Dendritic cell treated with granulocyte-macrophage colony-stimulating factor and Interleukin-4, amounts not matched to agents 40 ng/mL and 50 ng/mL, for 4 days (primary cell): ENCODE measurements around the gene SRRM2.
A peak's percentile ranks its signal among the peaks of the same experiment; 100 is the strongest.

Source experiments
- H3K27ac Mint-ChIP-seq: one replicate; pipeline ENCODE4 v1.8.0; 2022; ENCODE audit warnings: mild to moderate bottlenecking, mixed read lengths
- H3K27me3 Mint-ChIP-seq: one replicate; pipeline ENCODE4 v1.8.0; 2022; ENCODE audit warnings: mild to moderate bottlenecking, mixed read lengths
- H3K36me3 Mint-ChIP-seq: one replicate; pipeline ENCODE4 v1.8.0; 2022; ENCODE audit warnings: low read depth, mixed read lengths
- H3K4me1 Mint-ChIP-seq: one replicate; pipeline ENCODE4 v1.8.0; 2022; ENCODE audit warnings: low read depth, mixed read lengths
- H3K4me3 Mint-ChIP-seq: one replicate; pipeline ENCODE4 v1.8.0; 2022; ENCODE audit warnings: mild to moderate bottlenecking, moderate library complexity, mixed read lengths
- H3K9me3 Mint-ChIP-seq: one replicate; pipeline ENCODE4 v1.8.0; 2022; ENCODE audit warnings: mixed read lengths
- intact Hi-C: fragments of 100-400 bp; cut with micrococcal nuclease; formaldehyde crosslinking; loops from one replicate; pipeline ENCODE4 v1.15.0; 2022

Gene SRRM2

DNA sequence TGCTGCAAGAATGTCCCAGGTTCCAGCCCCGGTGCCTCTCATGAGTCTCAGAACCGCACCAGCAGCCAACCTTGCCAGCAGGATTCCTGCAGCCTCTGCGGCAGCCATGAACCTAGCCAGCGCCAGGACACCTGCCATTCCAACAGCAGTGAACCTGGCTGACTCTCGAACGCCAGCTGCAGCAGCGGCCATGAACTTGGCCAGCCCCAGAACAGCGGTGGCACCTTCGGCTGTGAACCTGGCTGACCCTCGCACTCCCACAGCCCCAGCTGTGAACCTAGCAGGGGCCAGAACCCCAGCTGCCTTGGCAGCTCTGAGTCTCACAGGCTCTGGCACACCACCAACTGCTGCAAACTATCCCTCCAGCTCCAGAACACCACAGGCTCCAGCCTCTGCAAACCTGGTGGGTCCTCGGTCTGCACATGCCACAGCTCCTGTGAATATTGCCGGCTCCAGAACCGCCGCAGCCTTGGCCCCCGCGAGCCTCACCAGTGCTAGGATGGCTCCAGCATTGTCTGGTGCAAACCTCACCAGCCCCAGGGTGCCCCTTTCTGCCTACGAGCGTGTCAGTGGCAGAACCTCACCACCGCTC lies 14.8 kb downstream of the SRRM2 start:
- Mint-ChIP-seq H3K4me1 (peaks cover 57% of the 10 kb centered on the region), H3K36me3 (peaks cover 100% of the 10 kb centered on the region), H3K27me3 (no peaks in the 10 kb centered on the region), H3K27ac (no peak overlapping the region), H3K9me3 (no peaks in the 10 kb centered on the region), H3K4me3 (no peak overlapping the region)
- intact Hi-C loops, result no loop called here

DNA sequence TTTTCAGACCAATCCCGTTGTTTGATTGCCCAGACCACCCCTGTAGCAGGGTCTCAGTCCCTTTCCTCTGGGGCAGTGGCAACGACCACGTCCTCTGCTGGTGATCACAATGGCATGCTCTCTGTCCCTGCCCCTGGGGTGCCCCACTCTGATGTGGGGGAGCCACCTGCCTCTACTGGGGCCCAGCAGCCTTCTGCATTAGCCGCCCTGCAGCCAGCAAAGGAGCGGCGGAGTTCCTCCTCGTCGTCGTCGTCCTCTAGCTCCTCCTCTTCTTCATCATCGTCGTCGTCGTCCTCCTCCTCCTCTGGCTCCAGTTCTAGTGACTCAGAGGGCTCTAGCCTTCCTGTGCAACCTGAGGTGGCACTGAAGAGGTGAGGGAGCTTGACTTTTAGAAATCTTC lies 15.5 kb downstream of the SRRM2 start:
- no peak overlapping the region for H3K4me3 Mint-ChIP-seq
- H3K4me1 Mint-ChIP-seq, result peaks cover 64% of the 10 kb centered on the region
- H3K36me3 Mint-ChIP-seq, result peaks cover 100% of the 10 kb centered on the region
- H3K9me3 Mint-ChIP-seq, result no peaks in the 10 kb centered on the region
- intact Hi-C loops, result no loop called here
- peak overlapping the region; percentile 35 for H3K27ac Mint-ChIP-seq
- no peaks in the 10 kb centered on the region for H3K27me3 Mint-ChIP-seq

DNA sequence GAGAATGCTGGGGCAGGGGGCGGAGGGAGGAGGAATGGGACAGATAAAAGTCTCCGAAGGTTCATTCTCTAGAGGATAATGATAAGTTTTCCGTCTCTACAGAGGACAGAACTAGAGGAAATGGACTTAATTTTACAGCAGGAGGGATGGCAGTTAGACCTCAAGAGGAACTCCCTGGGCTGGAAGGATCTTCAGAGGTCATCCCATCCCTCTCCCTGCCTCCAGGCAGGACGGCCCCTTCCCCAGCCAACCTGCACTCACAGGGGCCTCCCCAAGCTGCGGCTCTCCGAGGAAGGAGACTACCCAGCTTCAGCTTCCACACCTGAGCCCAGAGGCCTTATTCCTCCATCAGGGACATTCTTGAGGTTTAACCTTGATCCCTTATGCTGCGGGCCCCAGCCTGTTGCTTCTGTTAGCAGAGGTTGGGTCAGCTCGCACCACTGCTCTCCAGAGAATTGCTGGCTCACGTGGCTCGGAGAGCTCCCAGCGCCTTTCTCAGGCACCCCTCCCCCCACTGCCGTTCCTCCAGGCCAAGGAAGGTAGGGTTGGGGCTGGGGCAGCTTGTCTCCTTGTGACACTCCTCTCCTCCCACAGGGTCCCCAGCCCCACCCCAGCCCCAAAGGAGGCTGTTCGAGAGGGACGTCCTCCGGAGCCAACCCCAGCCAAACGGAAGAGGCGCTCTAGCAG lies 16.1 kb downstream of the SRRM2 start:
- H3K36me3 Mint-ChIP-seq, result peaks cover 100% of the 10 kb centered on the region
- H3K27me3 Mint-ChIP-seq, result no peaks in the 10 kb centered on the region
- H3K4me1 Mint-ChIP-seq, result peaks cover 69% of the 10 kb centered on the region
- no peak overlapping the region for H3K4me3 Mint-ChIP-seq
- H3K9me3 Mint-ChIP-seq, result no peaks in the 10 kb centered on the region
- intact Hi-C loops, result no loop called here
- peak overlapping the region; percentile 25 for H3K27ac Mint-ChIP-seq

GRCh38 chr16:2769100-2769529 lies 16.7 kb downstream of the SRRM2 start:
- intact Hi-C loops, result no loop called here
- Mint-ChIP-seq H3K4me3 (peak overlapping the region; percentile 37), H3K27me3 (no peaks in the 10 kb centered on the region), H3K36me3 (peaks cover 100% of the 10 kb centered on the region), H3K9me3 (no peaks in the 10 kb centered on the region), H3K27ac (peak overlapping the region; percentile 25), H3K4me1 (peaks cover 75% of the 10 kb centered on the region)

DNA sequence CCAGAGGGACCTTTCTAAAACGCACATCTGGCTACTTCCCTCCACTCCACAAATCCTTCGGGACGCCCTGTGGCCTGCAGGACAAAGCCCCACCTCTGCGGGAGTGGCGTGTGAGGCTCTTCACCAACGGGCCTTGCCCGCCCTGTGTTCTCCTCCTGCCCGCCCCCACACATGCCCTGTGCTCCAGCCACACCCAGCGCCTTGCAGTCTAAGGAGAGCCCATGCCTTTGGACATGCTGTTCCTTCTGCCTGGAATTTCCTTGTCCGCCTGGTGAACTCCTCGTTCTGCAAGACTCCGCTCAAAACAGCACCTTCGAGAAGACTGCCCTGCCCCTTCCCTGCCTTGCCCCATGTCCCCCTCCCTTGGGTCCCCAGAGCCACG lies 17.2 kb downstream of the SRRM2 start:
- Mint-ChIP-seq H3K4me3 (no peak overlapping the region), H3K9me3 (no peaks in the 10 kb centered on the region), H3K27me3 (no peaks in the 10 kb centered on the region), H3K36me3 (peaks cover 100% of the 10 kb centered on the region), H3K4me1 (peaks cover 80% of the 10 kb centered on the region), H3K27ac (peak overlapping the region; percentile 25)
- intact Hi-C loops, result no loop called here

- H3K4me1 Mint-ChIP-seq, result peaks cover 87% of the 10 kb centered on the region
- peaks cover 100% of the 10 kb centered on the region for H3K36me3 Mint-ChIP-seq
- H3K27me3 Mint-ChIP-seq, result no peaks in the 10 kb centered on the region
- intact Hi-C loops, result no loop called here
- no peak overlapping the region for H3K4me3 Mint-ChIP-seq
- H3K9me3 Mint-ChIP-seq, result no peaks in the 10 kb centered on the region
- H3K27ac Mint-ChIP-seq, result peak overlapping the region; percentile 31
Observed at GRCh38 chr16:2770057-2770951, 17.9 kb downstream of the SRRM2 start.

DNA sequence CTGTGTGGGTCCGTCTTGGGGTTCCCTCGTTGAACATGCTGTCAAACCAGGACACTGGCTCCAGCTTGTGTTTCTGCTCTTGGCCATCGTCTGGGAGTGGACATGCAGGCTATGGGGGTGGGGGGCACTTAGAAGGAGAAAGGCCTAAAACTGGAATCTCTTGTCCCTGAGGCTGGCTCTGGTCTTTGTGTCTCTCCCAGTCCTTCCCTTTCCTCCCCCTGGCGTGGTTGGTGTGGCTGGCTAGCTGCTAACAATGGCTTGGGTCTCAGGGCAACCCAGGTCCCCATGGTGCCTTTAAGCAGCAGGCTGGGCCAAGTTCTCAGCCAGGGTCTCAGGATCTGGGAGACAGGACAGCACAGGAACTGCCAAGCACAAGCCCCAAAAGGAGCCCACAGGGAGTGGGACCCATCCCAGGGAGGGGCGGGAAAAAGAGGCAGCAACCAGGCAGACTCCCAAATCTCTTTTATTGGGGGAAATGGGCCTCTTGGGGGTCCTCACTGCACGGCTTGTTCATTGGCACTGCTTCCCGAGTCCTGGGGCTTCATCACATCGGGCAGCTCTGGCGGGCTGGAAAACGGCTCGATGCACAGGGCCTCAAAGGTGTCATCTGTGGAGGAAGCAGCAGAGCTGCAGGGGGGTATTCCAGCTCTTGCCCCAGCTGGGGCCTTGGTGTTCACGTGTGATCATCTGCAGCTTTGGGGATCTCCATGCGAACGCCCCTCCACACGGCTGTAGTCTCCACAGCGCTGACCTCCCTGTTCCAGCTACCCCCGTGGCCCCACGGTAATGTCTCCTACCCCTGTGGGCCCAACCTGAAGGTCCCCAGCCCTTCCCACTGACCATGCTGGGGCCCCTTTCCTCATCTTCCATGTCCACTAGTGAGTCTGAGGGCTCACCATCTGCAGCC lies 19.3 kb downstream of the SRRM2 start:
- Mint-ChIP-seq H3K36me3 (peaks cover 95% of the 10 kb centered on the region), H3K4me3 (no peak overlapping the region), H3K27ac (peak overlapping the region; percentile 26), H3K27me3 (no peaks in the 10 kb centered on the region), H3K4me1 (peaks cover 94% of the 10 kb centered on the region), H3K9me3 (no peaks in the 10 kb centered on the region)
- intact Hi-C loops, result no loop called here

GRCh38 chr16:2773188-2773968 lies 20.9 kb downstream of the SRRM2 start:
- Mint-ChIP-seq H3K4me3 (no peak overlapping the region), H3K4me1 (peaks cover 83% of the 10 kb centered on the region), H3K27me3 (no peaks in the 10 kb centered on the region), H3K9me3 (no peaks in the 10 kb centered on the region), H3K36me3 (peaks cover 95% of the 10 kb centered on the region), H3K27ac (peak overlapping the region; percentile 26)
- intact Hi-C loops, result no loop called here

GRCh38 chr16:2774161-2774891 lies 21.9 kb downstream of the SRRM2 start:
- peak overlapping the region; percentile 99 for H3K27ac Mint-ChIP-seq
- H3K9me3 Mint-ChIP-seq, result no peaks in the 10 kb centered on the region
- no peaks in the 10 kb centered on the region for H3K27me3 Mint-ChIP-seq
- H3K4me1 Mint-ChIP-seq, result peaks cover 83% of the 10 kb centered on the region
- H3K36me3 Mint-ChIP-seq, result peaks cover 90% of the 10 kb centered on the region
- intact Hi-C loops, result no loop called here
- H3K4me3 Mint-ChIP-seq, result no peak overlapping the region

- peak overlapping the region; percentile 99 for H3K27ac Mint-ChIP-seq
- intact Hi-C loops, result loop anchor here (5.0 kb wide), 1 partner anchor 42 kb away; the partner anchor contains the start of gene PRSS21
- peaks cover 77% of the 10 kb centered on the region for H3K4me1 Mint-ChIP-seq
- H3K9me3 Mint-ChIP-seq, result no peaks in the 10 kb centered on the region
- no peaks in the 10 kb centered on the region for H3K27me3 Mint-ChIP-seq
- peak overlapping the region; percentile 90 for H3K4me3 Mint-ChIP-seq
- H3K36me3 Mint-ChIP-seq, result peaks cover 81% of the 10 kb centered on the region
Observed at GRCh38 chr16:2775131-2775716, 22.8 kb downstream of the SRRM2 start.

- H3K4me3 Mint-ChIP-seq, result peak overlapping the region; percentile 90
- H3K27ac Mint-ChIP-seq, result peak overlapping the region; percentile 99
- no peaks in the 10 kb centered on the region for H3K9me3 Mint-ChIP-seq
- no peaks in the 10 kb centered on the region for H3K27me3 Mint-ChIP-seq
- peaks cover 71% of the 10 kb centered on the region for H3K4me1 Mint-ChIP-seq
- H3K36me3 Mint-ChIP-seq, result peaks cover 74% of the 10 kb centered on the region
- intact Hi-C loops, result loop anchor here (2.0 to 5.0 kb wide), 2 partner anchors 23 to 41 kb away; partner anchors contain the start of genes PRSS21 and SRRM2
Observed at GRCh38 chr16:2775765-2776499, 23.5 kb downstream of the SRRM2 start.
